Right atrium auricular region (tissue), 2 donors: ENCODE data around the gene CRTC2. TPM values are rescaled to one million over a fixed set of nuclear protein-coding genes. Genes with fewer than 3 reads are reported as not detected.
"Not testable (repeated sequence)": the region's sequence is repeated elsewhere in the genome, so short reads cannot be mapped to it uniquely, and the experiment has no call there.

Source experiments
- DNase-seq: peaks from one replicate; pipeline ENCODE4 v3.0.0-alpha.2; 2019; ENCODE audit warnings: low spot score
- H3K27ac ChIP-seq, 2 donors: fragments of 200-600 bp; sonication (generic); 1 replicate in 1 of 2; 2 replicates in 1 of 2; pipeline ENCODE4 v1.5.1; 2016 to 2019
- H3K27me3 ChIP-seq, 2 donors: fragments of 200-600 bp; sonication (generic); one replicate each; pipeline versions ENCODE4 v1.5.1 to v1.6.0; 2017 to 2019
- H3K36me3 ChIP-seq: fragments of 200-600 bp; sonication (generic); one replicate; pipeline ENCODE4 v1.5.1; 2016
- H3K4me1 ChIP-seq, 2 donors: fragments of 200-600 bp; sonication (generic); one replicate each; pipeline versions ENCODE4 v1.5.1 to v1.6.0; 2017 to 2019
- H3K4me3 ChIP-seq, 2 donors: fragments of 200-600 bp; sonication (generic); 1 replicate in 1 of 2; 2 replicates in 1 of 2; pipeline ENCODE4 v1.5.1; 2017 to 2019; ENCODE audit warnings: mild to moderate bottlenecking in 1 of 2, moderate library complexity in 1 of 2
- H3K9me3 ChIP-seq, 2 donors: fragments of 200-600 bp; sonication (generic); one replicate each; pipeline ENCODE4 v1.5.1; 2019
- microRNA-seq, 2 donors: library from miRNA; unstranded; fragments of <30 nt; microRNA quantifications; one replicate each; pipeline ENCODE4, GENCODE V29; 2016 to 2017; ENCODE audit warnings: borderline number of aligned reads in 2 of 2, borderline replicate concordance in 1 of 2
- total RNA-seq, 2 donors: library from RNA; depleted of rRNA; stranded (reverse); fragments of >200 nt; gene quantifications; one replicate each; pipeline ENCODE4 v1.1.0, GENCODE V29; 2016
- TF ChIP-seq, protein P1 (sequence below), 2 donors: fragments of 200-600 bp; sonication (generic); IDR thresholded peaks; one replicate each; pipeline ENCODE4 v1.5.1; 2019; ENCODE audit warnings: antibody characterized with exemption in 2 of 2

CRTC2 gene
- total RNA-seq, 2 donors from 2014 or later: 10.5 to 14.3 TPM

DNA sequence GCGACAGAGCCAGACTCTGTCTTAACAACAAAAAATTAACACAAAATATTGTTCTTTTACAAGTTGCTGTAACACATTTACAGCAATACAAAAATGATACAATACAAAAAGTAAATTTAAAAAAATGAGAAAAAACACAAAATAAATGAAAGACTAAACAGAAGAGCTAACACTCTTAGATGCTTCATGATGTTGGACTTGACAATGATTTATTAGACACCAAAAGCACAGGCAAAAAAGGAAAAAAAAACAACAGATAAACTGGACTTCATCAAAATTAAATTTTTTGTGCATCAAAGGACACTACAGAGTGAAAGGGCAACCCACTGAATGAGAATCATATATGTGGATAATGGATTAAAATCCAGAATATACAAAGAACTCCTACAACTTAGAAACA, 52.0 kb downstream of the CRTC2 start:
- H3K27me3 ChIP-seq: no peaks in the 10 kb centered on the region
- TF ChIP-seq, protein P1, sequence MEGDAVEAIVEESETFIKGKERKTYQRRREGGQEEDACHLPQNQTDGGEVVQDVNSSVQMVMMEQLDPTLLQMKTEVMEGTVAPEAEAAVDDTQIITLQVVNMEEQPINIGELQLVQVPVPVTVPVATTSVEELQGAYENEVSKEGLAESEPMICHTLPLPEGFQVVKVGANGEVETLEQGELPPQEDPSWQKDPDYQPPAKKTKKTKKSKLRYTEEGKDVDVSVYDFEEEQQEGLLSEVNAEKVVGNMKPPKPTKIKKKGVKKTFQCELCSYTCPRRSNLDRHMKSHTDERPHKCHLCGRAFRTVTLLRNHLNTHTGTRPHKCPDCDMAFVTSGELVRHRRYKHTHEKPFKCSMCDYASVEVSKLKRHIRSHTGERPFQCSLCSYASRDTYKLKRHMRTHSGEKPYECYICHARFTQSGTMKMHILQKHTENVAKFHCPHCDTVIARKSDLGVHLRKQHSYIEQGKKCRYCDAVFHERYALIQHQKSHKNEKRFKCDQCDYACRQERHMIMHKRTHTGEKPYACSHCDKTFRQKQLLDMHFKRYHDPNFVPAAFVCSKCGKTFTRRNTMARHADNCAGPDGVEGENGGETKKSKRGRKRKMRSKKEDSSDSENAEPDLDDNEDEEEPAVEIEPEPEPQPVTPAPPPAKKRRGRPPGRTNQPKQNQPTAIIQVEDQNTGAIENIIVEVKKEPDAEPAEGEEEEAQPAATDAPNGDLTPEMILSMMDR (IDR thresholded peaks at IDR 0.05): no peak
- no peaks in the 10 kb centered on the region for H3K36me3 ChIP-seq
- no peaks in the 10 kb centered on the region for H3K9me3 ChIP-seq
- no peak overlapping the region for H3K4me3 ChIP-seq
- no peak overlapping the region for H3K27ac ChIP-seq
- DNase-seq: no peak
- peaks cover 0 to 15% of the 10 kb centered on the region in 2 donors for H3K4me1 ChIP-seq

DNA sequence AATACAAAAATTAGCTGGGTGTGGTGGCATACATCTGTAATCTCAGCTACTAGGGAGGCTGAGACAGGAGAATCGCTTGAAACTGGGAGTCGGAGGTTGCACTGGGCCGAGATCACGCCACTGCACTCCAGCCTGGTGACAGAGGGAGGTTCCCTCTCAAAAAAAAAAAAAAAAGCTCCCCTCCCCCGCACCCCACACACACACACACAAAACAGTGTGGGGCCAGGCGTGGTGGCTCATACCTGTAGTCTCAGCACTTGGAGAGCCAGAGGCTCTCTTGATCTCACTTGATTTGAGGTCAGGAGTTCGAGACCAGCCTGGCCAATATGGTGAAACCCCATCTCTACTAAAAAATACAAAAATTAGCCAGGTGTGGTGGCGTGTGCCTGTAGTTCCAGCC, 52.5 kb downstream of the CRTC2 start:
- not testable (repeated sequence) for H3K36me3 ChIP-seq, H3K27ac ChIP-seq

DNA sequence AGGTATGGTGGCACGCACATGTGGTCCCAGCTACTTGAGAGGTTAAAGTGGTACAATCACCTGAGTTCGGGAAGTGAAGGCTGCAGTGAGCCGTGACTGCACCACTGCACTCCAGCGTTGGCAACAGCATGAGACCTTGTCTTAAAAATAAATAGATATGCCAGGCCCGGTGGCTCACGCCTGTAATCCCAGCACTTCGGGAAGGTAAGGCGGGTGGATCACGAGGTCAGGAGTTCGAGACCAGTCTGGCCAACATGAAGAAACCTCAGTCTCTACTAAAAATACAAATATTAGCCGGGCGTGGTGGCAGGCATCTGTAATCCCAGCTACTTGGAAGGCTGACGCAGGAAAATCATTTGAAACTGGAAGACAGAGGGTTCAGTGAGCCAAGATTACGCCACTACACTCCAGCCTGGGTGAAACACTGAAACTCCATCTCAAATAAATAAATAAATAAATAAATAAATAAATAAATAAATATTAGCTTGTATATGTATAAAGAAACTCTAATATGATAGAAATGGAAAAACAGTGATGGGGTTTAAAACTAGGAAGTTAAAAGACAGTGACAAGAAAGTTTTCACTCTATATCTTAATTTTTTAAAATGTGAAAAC, 54.5 kb downstream of the CRTC2 start:
- TF ChIP-seq, protein P1 (IDR thresholded peaks at IDR 0.05): no peak
- peak overlapping the region in 1 of 2 donors; percentile 20 for H3K27ac ChIP-seq
- peak; percentile 59 for DNase-seq

More for the DNA sequence above, 52.5 kb downstream of the CRTC2 start:
- DNase-seq, H3K9me3 ChIP-seq, H3K27me3 ChIP-seq, H3K4me3 ChIP-seq: not testable (repeated sequence)
- peaks cover 0 to 15% of the 10 kb centered on the region in 2 donors for H3K4me1 ChIP-seq

DNA sequence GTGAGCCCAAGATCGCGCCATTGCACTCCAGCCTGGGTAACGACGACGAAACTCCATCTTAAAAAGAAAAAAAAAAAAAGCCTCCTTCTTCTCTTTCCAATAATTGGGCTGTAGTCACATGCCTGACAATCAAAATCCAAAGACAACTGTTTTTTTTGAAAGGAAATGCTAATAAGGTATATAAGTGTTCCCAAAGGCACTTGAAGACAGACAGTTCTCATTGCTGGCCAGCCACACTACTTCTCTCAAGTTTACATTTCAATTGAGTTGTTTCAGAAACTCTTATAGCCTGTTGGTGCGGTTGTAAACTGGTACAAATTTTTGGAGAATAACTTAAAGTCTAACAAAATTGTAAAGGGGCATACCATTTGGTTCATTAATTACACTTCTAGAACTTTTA, 58.9 kb downstream of the CRTC2 start:
- H3K36me3 ChIP-seq: peaks cover 11% of the 10 kb centered on the region
- no peak for DNase-seq

More for the DNA sequence above, 54.5 kb downstream of the CRTC2 start:
- Histone ChIP-seq H3K9me3 (no peaks in the 10 kb centered on the region), H3K36me3 (peaks cover 4% of the 10 kb centered on the region), H3K4me1 (peaks cover 0 to 15% of the 10 kb centered on the region in 2 donors), H3K4me3 (no peak overlapping the region), H3K27me3 (no peaks in the 10 kb centered on the region)

More for the DNA sequence above, 58.9 kb downstream of the CRTC2 start:
- Histone ChIP-seq H3K4me3 (no peak overlapping the region), H3K27me3 (no peaks in the 10 kb centered on the region), H3K9me3 (no peaks in the 10 kb centered on the region), H3K4me1 (peaks cover 0 to 8% of the 10 kb centered on the region in 2 donors), H3K27ac (no peak overlapping the region)
- TF ChIP-seq, protein P1 (IDR thresholded peaks at IDR 0.05): no peak

Small RNA genes within 50 kb of the gene (microRNA-seq; reads per million reads assigned to microRNA genes)
- gene MIR6737: 0 to 0.71 reads per million in 2 donors

Other genes with a start within 250 kb of the CRTC2 start
- 10 to 100 TPM; 21.8 to 26.7 TPM for gene INTS3, start 230.6 kb downstream of the CRTC2 start, total RNA-seq
- gene SLC27A3, start 183.2 kb downstream of the CRTC2 start, total RNA-seq: 10 to 100 TPM in 1 of 2 donors, 1 to 10 TPM in 1; 9.9 to 20.1 TPM
- gene GATAD2B, start 35.6 kb downstream of the CRTC2 start, total RNA-seq: 10 to 100 TPM; 18.7 to 32.7 TPM
- gene DENND4B, start 11.9 kb downstream of the CRTC2 start, total RNA-seq: 10 to 100 TPM; 22.0 to 26.6 TPM
- 10 to 100 TPM; 56.7 to 95.4 TPM for gene SLC39A1, start 4.9 kb upstream of the CRTC2 start, total RNA-seq
- 1 to 10 TPM; 4.9 to 5.6 TPM for gene CREB3L4, start 9.3 kb upstream of the CRTC2 start, total RNA-seq
- 100 to 1,000 TPM; 168 to 248 TPM for gene JTB, start 19.1 kb upstream of the CRTC2 start, total RNA-seq
- 10 to 100 TPM; 25.7 to 34.8 TPM for gene RAB13, start 27.7 kb upstream of the CRTC2 start, total RNA-seq
- gene RPS27, start 32.1 kb upstream of the CRTC2 start, total RNA-seq: 1,000 to 10,000 TPM in 1 of 2 donors, 100 to 1,000 TPM in 1; 709 to 1,582 TPM
- under 1 TPM in 1 of 2 donors, not detected in 1; 0.28 TPM for gene NUP210L, start 196.5 kb upstream of the CRTC2 start, total RNA-seq
- 100 to 1,000 TPM; 469 to 975 TPM for gene TPM3, start 233.5 kb upstream of the CRTC2 start, total RNA-seq
- gene CFAP141, start 247.7 kb upstream of the CRTC2 start, total RNA-seq: not detected